Activated CD8-positive, alpha-beta memory T cell treated with anti-CD3 and anti-CD28 coated beads for 48 hours (primary cell): ENCODE results near the gene UROS.

Experiments
- DNase-seq, 3 experiments: peaks; one replicate each; pipeline ENCODE4 v3.0.0-alpha.2; 2020; ENCODE audit warnings: low read depth in 2 of 3, low spot score in 2 of 3

UROS gene

GRCh38 chr10:125769175-125769574 lies 53.9 kb downstream of the UROS start:
- DNase-seq: no peak

DNA sequence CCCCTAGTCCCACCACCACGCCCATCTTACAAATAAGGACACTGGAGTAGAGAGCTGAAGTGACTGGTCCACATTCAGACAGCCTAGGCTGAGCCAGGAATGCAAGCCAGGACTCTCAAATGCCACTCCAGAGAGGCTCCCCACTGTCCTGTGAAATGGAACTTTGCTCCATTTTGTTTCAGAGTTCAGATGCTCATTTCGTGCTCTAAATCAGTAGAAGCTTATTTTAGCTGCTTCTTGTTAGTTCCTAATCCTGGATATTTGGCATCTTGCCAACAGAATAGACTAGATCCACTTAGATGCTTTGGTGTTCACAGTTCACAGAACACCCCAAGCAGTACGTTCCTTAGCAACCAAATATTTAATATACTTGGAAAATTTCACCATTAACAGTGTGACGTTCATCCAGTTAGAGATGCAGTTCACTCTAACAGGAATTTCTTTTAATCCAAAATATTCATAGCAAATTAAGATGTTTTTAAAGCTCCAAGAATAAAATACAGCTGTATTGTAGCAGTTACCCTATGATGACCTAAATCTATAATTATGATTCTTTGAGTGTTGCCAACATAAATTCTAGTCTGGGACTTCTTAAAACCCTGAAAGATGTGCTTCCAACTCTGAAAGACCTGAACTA lies 54.7 kb downstream of the UROS start:
- DNase-seq: no peak

GRCh38 chr10:125766511-125766910 lies 56.5 kb downstream of the UROS start:
- DNase-seq: no peak

DNA sequence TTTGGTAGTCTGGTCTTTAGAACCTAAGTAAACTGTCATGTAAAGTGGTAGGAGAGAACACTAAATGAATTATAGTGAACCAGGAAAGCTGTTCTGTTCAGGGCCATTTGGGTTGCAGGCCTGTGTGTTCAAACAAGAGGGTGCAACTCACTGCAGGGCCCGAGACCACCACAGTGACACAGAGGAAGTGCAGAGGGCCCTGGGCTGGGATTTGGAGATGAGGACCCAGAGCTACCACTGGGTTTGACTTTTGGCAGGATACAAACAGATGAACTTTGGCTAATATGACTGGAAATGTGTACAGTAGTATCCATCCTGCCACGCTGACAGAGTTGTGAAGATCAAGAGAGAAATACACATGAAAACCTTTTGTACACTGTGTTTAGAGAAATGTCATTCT lies 57.2 kb downstream of the UROS start:
- DNase-seq: no peak

- DNase-seq: no peak
Observed at GRCh38 chr10:125762692-125763648, 60.1 kb downstream of the UROS start.

DNA sequence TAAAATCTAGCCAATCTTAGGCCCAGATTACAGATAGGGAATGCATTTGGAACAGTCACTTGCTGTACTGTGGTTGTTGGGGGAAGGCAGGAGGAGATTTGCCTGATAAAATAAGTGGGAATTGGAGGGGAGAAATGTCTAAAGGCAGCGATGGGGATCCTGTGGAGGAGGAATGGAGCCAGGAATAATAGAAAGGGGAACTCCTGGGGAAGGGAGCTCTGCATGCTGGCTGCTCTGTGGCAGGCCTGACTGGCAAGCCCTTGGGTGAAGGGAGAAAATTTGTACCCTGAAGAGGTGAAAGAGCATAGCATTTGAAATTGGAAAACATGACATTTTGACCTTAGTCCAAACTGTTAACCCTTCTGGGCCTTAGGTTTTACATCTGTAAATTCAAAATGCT lies 61.1 kb downstream of the UROS start:
- DNase-seq: no peak

GRCh38 chr10:125757742-125758141 lies 65.3 kb downstream of the UROS start:
- no peak for DNase-seq

DNA sequence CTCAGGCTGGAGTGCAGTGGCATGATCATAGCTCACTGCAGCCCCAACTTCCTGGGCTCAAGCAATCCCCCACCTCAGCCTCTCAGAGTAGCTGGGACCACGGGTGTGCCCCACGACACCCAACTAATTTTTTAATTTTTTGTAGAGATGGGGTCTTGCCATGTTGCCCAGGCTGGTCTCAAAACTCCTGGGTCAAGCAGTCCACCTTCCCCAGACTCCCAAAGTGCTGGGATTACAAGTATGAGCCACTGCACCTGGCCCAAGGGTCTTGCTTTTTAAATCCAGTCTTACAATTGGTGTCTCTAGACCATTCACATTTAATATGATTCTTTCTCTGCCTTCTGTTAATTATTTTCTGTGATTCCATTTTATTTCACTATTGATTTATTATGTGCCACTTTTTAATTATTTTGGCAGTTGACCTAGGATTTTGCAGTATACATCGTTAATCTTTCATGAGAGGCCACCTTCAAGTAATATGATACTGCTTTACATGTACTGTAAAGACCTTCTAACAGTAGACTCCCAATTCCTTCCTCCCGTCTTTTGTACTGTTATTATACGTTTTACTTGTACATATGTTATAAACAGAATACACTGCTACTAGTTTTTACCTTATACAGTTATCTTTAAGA lies 66.1 kb downstream of the UROS start:
- DNase-seq: no peak

GRCh38 chr10:125756196-125756595 lies 66.9 kb downstream of the UROS start:
- no peak for DNase-seq

DNA sequence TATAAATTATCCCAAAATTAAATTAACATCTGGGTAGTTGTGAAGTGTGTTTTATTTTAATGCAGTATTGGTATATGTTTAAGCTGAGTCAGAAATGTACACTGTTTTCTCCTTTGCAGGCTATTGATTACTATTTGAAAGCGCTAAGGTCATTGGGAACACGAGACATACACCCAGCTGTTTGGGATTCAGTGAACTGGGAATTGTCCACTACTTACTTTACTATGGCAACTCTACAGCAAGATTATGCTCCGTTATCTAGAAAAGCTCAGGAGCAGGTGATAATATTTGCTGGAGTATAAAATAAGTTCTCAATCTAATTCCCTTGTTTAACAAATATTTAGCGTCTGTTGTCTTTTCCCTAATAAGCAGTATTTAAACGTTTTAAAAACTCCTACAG lies 75.6 kb downstream of the UROS start:
- DNase-seq: no peak

DNA sequence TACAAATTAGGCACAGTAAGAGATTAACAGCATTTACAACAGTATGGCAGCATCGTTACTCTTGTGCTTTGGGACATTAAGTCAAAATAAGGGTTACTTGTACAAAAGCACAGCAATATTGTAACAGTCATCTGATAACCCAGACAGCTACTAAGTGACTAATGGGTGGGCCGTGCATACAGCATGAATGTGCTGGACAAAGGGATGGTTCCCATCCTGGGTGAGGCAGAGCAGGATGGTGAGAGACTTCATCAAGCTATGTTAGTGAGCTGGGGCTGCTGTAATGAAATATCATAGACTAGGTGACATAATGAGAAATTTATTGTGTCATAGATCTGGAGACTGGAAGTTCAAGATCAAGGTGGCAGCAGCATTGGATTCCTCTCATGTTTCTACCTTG lies 78.1 kb downstream of the UROS start:
- DNase-seq: no peak

- DNase-seq: no peak
Observed at GRCh38 chr10:125742465-125742864, 80.6 kb downstream of the UROS start.

DNA sequence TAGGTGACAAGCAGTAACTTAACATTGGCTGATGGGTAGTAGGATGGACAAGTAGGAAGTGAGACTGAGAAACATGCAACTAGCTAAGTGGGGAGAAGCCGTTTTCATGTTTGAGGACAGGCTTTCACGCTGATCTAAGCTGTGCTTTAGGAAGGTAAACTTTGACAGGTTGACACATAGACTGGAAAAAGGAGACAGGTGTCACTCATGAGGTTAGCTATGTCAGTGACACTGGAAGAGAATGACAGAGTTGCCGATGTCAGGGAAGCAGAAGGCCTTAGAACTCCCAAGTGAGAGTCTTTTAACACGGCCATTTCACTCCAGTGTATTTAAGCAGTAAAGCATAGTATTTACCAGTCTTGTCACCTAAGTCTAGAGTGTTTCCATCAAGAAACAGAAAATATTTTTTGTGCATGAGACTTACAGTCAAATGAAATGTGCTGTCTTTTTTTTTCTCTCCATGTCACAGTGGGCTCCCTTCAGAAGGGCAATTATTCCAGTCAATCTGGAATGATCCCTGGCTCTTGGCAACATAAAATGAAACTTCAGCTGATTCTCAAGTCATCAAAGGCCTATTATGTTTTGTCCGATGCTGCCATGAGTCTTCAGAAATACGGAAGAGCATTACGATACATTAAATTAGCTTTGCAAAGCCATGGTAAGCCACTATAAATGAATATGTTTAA lies 82.9 kb downstream of the UROS start:
- no peak for DNase-seq
